UCSD-AML1 (cell line): ENCODE measurements around the gene SEPSECS.

Source experiments
- DNase-seq: peaks from one replicate; lab custom pipeline; 2025; ENCODE audit not compliant: unreplicated experiment; lab: John Stamatoyannopoulos, UW

Gene SEPSECS

GRCh38 chr4:25110527-25111329, 49.5 kb downstream of the SEPSECS start:
- DNase-seq: no peak

- DNase-seq: no peak
Observed at GRCh38 chr4:25109511-25109910, 50.7 kb downstream of the SEPSECS start.

- no peak for DNase-seq
Observed at GRCh38 chr4:25108556-25108955, 51.7 kb downstream of the SEPSECS start.

- no peak for DNase-seq
Observed at GRCh38 chr4:25107827-25108516, 52.3 kb downstream of the SEPSECS start.

- DNase-seq: no peak
Observed at GRCh38 chr4:25106363-25107151, 53.7 kb downstream of the SEPSECS start.

GRCh38 chr4:25104591-25104990, 55.7 kb downstream of the SEPSECS start:
- no peak for DNase-seq

GRCh38 chr4:25103418-25103817, 56.8 kb downstream of the SEPSECS start:
- DNase-seq: peak; percentile 54

GRCh38 chr4:25101836-25102235, 58.4 kb downstream of the SEPSECS start:
- DNase-seq: no peak

- no peak for DNase-seq
Observed at GRCh38 chr4:25100710-25101109, 59.5 kb downstream of the SEPSECS start.

- no peak for DNase-seq
Observed at GRCh38 chr4:25100021-25100555, 60.2 kb downstream of the SEPSECS start.

GRCh38 chr4:25098964-25099891, 61.0 kb downstream of the SEPSECS start:
- no peak for DNase-seq

GRCh38 chr4:25096981-25097443, 63.2 kb downstream of the SEPSECS start:
- no peak for DNase-seq

GRCh38 chr4:25096251-25096980, 63.8 kb downstream of the SEPSECS start:
- DNase-seq: no peak

- no peak for DNase-seq
Observed at GRCh38 chr4:25095837-25096236, 64.4 kb downstream of the SEPSECS start.

- no peak for DNase-seq
Observed at GRCh38 chr4:25092139-25092538, 68.1 kb downstream of the SEPSECS start.

- no peak for DNase-seq
Observed at GRCh38 chr4:25090516-25090915, 69.7 kb downstream of the SEPSECS start.

GRCh38 chr4:25089051-25089763, 71.0 kb downstream of the SEPSECS start:
- no peak for DNase-seq

GRCh38 chr4:25088093-25088952, 71.9 kb downstream of the SEPSECS start:
- peak; percentile 32 for DNase-seq
